Measurements from ENCODE around the gene MACO1.
"Not testable (repeated sequence)": the region's sequence is repeated elsewhere in the genome, so short reads cannot be mapped to it uniquely, and the experiment has no call there.

The MACO1 gene

GRCh38 chr1:25486602-25487001, 55.9 kb downstream of the MACO1 start:
- DNase-seq (ENCODE audit: low read depth in 2 of 2), result no peak

DNA sequence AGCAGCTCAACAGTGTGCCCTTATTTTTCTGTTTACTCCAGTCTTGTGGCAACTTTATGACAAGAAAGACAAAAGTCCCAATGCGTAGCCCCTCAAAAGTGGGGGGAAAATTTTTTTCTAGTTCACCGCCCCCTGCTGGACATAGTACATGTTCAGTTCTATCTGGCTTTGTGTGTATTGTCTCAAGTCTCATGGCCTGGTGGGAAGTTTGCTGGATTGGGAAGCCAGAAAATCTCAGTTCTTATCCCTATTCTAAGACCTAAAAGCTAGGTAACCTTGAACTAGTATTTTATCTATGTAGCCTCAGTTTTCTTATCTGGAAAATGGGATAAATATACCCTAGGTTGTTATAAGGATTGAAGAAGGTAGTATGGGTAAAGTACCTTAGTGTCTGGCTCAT, 56.9 kb downstream of the MACO1 start:
- DNase-seq (ENCODE audit: low read depth in 2 of 2), result no peak

DNA sequence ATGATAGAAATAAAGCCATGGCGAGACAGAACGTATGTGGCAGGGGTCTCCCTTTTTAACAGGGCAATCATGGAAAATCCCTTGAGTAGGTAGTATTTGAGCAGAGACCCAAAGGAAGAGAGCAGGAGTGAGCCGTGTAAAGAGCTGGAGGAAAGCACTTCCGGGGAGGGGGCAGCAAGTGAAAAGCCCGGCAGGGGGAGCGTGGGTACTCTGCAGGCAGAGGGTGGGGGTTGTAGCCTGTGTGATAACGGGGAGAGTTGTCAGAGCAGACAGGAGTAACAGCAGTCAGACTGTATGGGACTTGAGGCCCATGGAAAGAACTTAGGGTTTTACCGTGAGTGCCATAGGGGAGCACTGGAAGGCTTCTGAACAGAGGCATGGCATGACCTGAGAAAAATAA, 61.6 kb downstream of the MACO1 start:
- DNase-seq (ENCODE audit: low read depth in 2 of 2), result no peak

GRCh38 chr1:25494952-25495351, 64.3 kb downstream of the MACO1 start:
- no peak for DNase-seq (ENCODE audit: low read depth in 2 of 2)

- DNase-seq (ENCODE audit: low read depth in 2 of 2), result no peak
These were observed 70.0 kb downstream of the MACO1 start for GRCh38 chr1:25500694-25501093.

DNA sequence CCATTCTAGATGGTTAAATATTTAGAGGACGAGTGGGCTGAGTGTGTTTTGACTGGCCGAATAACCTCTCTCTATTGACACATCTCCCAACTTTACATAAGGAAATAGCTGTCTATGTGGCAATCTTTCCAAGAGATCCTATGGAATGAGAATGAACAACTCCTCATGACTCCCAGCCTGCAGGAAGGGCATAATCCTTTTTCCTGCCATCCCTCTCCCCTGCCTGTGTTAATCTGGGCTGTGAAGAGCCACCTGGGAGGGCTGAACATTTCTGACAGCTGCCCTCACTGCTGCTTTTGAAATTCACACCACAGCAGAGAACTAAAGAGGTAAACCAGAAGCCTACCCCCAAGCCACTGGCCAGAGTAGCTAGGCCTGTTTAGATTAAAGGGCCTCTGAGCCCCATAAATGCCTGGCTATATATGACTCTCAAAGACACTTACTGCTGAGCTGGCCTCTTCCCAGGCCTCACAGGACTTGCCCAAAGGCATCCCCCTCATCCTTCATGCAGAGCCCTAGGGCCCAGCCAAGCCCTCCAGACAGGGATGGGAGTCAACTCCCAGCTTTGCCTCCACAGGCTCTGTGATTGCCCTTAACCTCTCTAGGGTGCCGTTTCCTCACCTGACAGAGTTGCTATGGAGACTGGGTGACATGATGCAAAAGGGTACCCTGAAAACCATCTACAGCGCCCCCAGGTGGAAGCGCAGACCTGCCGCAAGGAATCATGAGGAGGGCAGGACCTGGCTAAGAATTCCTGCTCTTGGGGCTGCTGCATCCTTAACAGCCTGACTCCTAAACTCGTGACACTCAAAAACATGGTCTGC, 70.8 kb downstream of the MACO1 start:
- DNase-seq (ENCODE audit: low read depth in 2 of 2), result peak; percentile 88

GRCh38 chr1:25502957-25503356, 72.3 kb downstream of the MACO1 start:
- peak; percentile 63 to 64 for DNase-seq (ENCODE audit: low read depth in 2 of 2)

- DNase-seq (ENCODE audit: low read depth in 2 of 2), result no peak
These were observed 73.1 kb downstream of the MACO1 start for GRCh38 chr1:25503551-25504426.

GRCh38 chr1:25504706-25505595, 74.3 kb downstream of the MACO1 start:
- peak; percentile 30 to 32 for DNase-seq (ENCODE audit: low read depth in 2 of 2)

DNA sequence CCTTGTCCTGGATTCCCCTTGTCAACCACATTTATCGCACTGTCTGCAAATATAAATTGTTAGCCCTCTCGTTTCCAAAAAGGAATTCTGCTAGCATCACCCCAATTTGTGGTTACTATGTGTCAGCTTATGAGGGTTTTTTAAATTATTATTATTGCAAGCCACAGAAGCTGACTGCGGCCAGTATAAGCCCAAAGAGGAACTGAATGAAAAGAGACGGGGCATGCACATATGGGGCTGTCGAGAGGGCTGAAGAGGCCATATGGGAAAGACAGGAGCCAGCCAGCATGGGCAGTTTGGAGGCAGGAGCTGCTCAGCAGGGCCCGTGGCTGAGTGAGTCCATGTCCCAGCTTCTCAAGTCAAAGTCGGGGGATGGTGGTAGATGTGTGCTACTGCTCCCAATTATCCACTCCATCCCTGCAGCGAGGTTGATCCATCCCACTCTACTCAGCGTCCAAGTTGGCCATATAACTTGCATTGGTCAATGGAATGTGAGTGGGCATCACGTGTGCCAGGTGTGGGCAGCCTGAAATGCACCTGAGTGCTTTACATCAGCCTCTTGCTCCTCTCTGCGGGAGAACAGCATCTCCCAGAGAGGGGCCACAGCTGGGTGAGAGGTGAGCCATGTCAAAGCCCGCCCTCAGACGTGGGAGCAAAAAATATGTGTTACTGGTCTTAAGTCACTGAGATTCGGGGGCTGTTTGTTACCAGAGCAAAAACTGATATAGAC, 75.1 kb downstream of the MACO1 start:
- peak; percentile 38 to 46 for DNase-seq (ENCODE audit: low read depth in 2 of 2)

DNA sequence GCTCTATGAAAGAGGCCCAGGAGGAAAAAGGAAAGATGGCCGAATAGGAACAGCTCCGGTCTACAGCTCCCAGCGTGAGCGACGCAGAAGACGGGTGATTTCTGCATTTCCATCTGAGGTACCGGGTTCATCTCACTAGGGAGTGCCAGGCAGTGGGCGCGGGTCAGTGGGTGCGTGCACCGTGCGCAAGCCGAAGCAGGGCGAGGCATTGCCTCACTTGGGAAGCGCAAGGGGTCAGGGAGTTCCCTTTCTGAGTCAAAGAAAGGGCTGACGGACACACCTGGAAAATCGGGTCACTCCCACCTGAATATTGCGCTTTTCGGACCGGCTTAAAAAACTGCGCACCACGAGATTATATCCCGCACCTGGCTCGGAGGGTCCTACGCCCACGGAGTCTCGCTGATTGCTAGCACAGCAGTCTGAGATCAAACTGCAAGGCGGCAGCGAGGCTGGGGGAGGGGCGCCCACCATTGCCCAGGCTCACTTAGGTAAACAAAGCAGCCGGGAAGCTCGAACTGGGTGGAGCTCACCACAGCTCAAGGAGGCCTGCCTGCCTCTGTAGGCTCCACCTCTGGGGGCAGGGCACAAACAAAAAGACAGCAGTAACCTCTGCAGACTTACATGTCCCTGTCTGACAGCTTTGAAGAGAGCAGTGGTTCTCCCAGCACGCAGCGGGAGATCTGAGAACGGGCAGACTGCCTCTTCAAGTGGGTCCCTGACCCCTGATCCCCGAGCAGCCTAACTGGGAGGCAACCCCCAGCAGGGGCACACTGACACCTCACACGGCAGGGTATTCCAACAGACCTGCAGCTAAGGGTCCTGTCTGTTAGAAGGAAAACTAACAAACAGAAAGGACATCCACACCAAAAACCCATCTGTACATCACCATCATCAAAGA, 76.1 kb downstream of the MACO1 start:
- DNase-seq (ENCODE audit: low read depth in 2 of 2), result not testable (repeated sequence)

- DNase-seq (ENCODE audit: low read depth in 2 of 2), result no peak
These were observed 83.0 kb downstream of the MACO1 start for GRCh38 chr1:25513666-25514065.

DNA sequence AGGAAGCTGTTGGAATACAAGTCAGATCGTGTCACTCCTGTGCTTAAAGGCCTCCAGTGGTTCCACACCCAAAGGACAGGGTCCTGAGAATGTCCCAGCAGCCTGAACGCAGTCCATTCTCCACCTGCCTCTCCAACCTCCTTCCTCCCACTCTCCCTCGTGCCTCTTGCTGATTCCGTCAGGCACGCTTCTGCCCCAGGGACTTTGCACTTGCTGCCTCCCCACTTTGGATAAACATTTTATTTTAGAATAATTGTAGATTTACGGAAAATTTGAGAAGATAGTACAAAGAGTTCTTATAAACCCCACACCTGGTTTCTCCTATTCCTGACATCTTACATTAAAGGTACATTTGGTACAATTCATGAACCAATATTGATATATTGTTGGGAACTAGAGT, 84.3 kb downstream of the MACO1 start:
- no peak for DNase-seq (ENCODE audit: low read depth in 2 of 2)

- no peak for DNase-seq (ENCODE audit: low read depth in 2 of 2)
These were observed 86.0 kb downstream of the MACO1 start for GRCh38 chr1:25516686-25517085.

- no peak for DNase-seq (ENCODE audit: low read depth in 2 of 2)
These were observed 87.0 kb downstream of the MACO1 start for GRCh38 chr1:25517476-25518394.

GRCh38 chr1:25519624-25520023, 88.9 kb downstream of the MACO1 start:
- DNase-seq (ENCODE audit: low read depth in 2 of 2), result no peak

- DNase-seq (ENCODE audit: low read depth in 2 of 2), result no peak
These were observed 89.9 kb downstream of the MACO1 start for GRCh38 chr1:25520446-25521061.

DNA sequence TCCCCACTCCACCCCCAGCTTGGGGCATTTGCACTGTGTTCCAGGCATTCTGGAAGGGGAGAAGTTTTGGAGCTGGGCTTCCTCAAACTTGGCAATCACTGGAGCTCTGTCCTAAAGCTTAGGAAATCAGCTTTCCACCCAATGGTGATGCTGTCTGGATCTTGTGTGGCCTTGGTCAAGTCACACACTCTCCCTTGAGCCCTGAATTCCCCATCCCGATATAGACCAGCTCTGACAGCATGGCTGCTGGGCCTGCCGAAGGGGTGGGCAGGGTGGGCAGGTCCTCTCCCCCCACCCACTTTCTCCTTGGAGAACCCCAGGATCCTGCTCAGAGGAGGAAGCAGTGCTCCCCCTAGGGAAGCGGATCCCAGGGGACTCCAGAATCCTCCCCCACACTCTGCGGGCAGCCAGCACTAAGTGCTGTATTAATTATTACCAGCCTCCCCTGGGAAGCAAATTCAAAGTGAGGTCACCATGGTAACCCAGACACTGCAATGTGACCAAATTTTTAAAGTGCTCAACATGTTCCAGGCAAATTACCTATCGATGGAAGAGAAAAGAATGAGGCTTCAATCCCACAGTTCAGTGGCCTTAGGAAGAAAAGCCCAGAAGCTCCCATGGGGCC, 91.4 kb downstream of the MACO1 start:
- DNase-seq (ENCODE audit: low read depth in 2 of 2), result no peak
